AG09309 (cell line): ENCODE results near the gene MGMT.

Source experiments
- DNase-seq: peaks from one replicate; pipeline ENCODE4 v3.0.0-alpha.2; 2010; ENCODE audit warnings: low read depth
- H3K4me3 ChIP-seq: 2 replicates; pipeline ENCODE4 v1.5.1; 2011; ENCODE audit warnings: mild to moderate bottlenecking, low read depth, low read length, moderate library complexity; ENCODE audit not compliant: control insufficient read depth
- CTCF ChIP-seq: IDR thresholded peaks from 2 replicates; pipeline ENCODE4 v1.5.1; 2011; ENCODE audit warnings: mild to moderate bottlenecking, low read depth, low read length, inconsistent platforms; ENCODE audit not compliant: insufficient read depth, control insufficient read depth; ENCODE audit errors: missing control alignments

The MGMT gene

GRCh38 chr10:129442866-129443265 lies 24.2 kb upstream of the MGMT start:
- TF ChIP-seq CTCF, result no peak
- no peak for DNase-seq
- H3K4me3 ChIP-seq, result no peak overlapping the region

GRCh38 chr10:129444359-129444758 lies 22.7 kb upstream of the MGMT start:
- no peak overlapping the region for H3K4me3 ChIP-seq
- TF ChIP-seq CTCF, result no peak
- DNase-seq, result no peak

- no peak for TF ChIP-seq CTCF
- no peak for DNase-seq
- no peak overlapping the region for H3K4me3 ChIP-seq
Measured at GRCh38 chr10:129445436-129446182, 21.4 kb upstream of the MGMT start.

GRCh38 chr10:129446183-129446581 lies 20.9 kb upstream of the MGMT start:
- H3K4me3 ChIP-seq, result no peak overlapping the region
- no peak for TF ChIP-seq CTCF
- no peak for DNase-seq

DNA sequence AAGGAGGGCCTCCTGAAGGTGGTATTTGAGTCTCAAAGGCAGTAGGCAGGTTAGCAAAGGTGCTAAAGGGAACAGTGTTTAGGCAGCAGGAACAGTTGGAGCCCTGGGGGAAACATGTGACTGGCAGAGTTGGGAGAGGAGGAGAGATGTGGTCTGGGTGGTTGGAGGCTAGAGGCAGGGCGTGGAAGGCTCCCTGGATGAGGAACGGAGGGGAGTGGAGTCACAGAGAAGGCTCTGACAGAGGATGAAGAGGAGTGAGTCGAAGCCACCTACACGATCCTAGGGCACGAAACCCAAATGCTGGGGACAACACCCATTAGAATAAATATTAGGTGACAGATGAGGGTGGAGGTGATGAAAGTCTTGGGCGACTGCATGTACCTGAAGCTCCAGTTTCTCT lies 19.6 kb upstream of the MGMT start:
- no peak overlapping the region for H3K4me3 ChIP-seq
- no peak for DNase-seq
- TF ChIP-seq CTCF, result no peak

GRCh38 chr10:129448086-129448485 lies 19.0 kb upstream of the MGMT start:
- DNase-seq, result no peak
- no peak for TF ChIP-seq CTCF
- H3K4me3 ChIP-seq, result no peak overlapping the region

DNA sequence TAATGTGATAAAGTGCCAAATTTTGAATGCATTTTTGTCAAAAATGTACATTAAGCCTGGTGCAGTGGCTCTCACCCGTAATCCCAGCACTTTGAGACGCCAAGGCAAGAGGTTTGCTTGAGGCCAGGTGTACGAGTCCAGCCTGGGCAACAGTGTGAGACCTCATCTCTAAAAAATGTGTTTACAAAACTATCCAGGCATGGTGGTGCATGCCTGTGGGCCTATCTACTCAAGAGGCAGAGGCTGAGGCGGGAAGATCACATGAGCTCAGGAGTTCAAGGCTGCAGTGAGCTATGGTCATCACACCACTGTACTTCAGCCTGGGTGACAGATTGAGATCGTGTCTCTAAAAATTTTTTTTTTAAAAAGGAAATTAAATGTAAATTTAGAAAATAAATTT lies 18.5 kb upstream of the MGMT start:
- DNase-seq, result no peak
- TF ChIP-seq CTCF, result no peak

More for the DNA sequence above, 18.5 kb upstream of the MGMT start:
- no peak overlapping the region for H3K4me3 ChIP-seq
